HG03196 (cell line): ENCODE measurements around the gene TDRD12.
"Not testable (repeated sequence)": the region's sequence is repeated elsewhere in the genome, so short reads cannot be mapped to it uniquely, and the experiment has no call there.

Source experiments
- ATAC-seq: cut with Tn5 transposase; IDR thresholded peaks from one replicate; pipeline ENCODE4 v1.9.1; 2021; ENCODE audit not compliant: unreplicated experiment

TDRD12 gene

DNA sequence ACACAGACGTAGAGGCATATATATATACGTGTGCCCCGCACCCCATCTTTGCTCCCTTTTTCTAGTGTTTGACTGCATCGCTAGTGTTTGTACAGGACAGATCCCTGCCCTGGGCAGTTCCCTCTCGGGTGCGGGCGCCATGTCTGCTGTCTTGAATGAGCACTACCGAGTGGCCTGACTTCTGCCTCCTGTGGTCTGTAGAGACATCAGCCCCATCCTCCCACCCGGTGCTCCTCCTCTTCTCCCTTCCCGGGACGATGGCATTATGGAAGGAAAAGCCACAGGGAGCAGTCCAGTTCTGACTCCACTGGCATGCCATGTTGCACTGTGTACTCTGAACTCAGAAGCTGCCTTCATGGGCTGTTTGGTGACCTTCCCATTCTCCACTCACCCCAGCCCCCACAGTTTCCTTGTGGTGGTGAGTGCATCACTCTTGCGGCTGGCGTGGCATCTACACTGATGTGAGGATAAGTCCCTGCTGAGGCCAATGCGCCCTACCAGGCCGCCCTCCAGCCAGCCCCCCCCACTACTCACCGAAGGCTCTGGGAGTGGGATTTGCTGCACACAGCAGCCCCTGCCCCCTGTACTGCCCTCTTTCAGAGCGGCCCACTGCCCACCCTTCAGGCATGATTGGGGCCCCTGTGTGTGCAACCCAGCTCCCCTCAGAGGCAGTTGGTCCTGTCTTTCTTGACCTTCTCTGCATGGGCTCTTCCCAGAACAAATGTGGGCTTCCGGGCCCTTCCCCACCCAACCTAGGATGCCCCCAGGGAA is 25.2 kb downstream of the TDRD12 start:
- no peak for ATAC-seq

GRCh38 chr19:32745594-32746251 is 26.2 kb downstream of the TDRD12 start:
- not testable (repeated sequence) for ATAC-seq

- ATAC-seq = not testable (repeated sequence)
Measured at GRCh38 chr19:32746631-32747196, 27.1 kb downstream of the TDRD12 start.

DNA sequence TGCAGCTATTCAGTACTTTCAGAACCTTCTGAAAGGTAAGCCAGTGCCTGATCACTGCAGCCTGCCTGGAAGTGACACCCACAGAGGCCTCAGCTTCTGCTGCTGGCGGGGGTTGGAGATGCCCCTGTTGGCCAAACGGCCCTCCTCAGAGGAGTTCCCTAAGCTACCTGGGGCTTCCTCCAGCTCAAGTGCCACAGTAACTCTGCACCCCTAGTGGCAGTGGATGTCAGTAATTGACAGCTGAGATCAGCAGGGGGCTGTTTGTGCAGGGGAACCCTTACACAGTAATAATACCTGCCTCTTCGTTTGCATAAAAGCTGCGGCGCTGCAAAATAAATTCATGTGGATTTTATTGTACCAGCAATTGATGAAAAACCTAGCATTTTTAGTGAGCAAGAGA is 28.9 kb downstream of the TDRD12 start:
- no peak for ATAC-seq

DNA sequence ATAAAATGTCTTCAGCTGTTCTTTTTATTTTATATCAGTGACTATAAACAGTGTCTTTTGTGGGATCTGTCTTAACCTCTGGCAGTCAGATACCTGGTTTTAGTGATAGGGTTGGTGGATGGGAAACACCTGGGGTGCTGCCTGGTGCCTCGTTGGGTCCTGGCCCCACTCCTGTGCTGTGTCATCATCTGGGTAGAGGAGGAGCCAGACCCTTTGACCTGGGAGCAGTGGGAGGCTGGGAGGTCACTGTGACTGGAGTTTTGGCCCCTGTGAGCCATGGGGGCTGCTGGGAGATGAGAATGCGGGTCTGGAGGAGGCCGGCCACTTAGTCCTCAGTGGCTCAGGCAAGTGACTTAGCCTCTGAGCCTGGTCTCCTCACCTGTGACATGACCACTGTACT is 29.4 kb downstream of the TDRD12 start:
- no peak for ATAC-seq

DNA sequence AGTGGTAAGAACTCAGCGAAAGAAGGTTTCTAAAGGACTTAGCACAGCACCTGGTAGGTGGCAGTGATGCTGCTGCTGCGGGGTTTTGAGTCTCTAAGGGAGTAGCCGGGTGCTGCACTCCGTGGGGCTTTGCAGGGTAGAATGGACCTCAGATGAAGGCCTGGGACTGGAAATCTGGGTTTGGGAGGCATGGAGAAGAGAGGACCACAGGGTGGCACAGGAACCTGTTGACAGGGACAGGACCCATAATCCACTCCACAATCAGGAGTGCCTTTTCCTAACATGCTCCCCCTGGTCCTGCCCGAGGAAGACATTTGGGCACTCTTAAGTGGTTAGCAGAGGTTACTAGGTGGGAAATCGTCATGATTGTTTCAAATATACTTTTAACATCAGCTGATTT is 29.8 kb downstream of the TDRD12 start:
- ATAC-seq = no peak

GRCh38 chr19:32750441-32751055 is 31.0 kb downstream of the TDRD12 start:
- no peak for ATAC-seq

DNA sequence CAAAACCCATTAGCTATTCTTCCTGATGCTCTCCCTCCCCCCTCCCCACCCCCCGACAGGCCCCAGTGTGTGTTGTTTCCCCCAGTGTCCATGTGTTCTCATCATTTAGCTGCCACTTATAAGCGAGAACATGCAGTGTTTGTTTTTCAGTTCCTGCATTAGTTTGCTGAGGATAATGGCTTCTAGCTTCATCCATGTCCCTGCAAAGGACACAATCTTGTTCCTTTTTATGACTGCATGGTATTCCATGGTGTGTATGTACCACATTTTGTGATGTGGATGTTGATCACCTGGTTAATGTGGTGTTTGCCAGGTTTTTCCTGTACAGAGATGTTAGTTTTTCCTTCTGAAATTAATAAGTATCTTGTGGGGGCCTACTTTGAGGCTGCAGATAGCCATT is 31.5 kb downstream of the TDRD12 start:
- no peak for ATAC-seq

GRCh38 chr19:32757189-32757588 is 37.6 kb downstream of the TDRD12 start:
- ATAC-seq = no peak

DNA sequence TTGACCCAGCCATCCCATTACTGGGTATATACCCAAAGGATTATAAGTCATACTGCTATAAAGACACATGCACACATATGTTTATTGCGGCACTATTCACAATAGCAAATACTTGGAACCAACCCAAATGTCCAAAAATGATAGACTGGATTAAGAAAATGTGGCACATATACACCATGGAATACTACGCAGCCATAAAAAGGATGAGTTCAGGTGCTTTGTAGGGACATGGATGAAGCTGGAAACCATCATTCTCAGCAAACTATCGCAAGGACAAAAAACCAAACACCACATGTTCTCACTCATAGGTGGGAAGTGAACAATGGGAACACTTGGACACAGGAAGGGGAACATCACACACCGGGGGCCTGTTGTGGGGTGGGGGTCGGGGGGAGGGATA is 45.8 kb downstream of the TDRD12 start:
- ATAC-seq = not testable (repeated sequence)

DNA sequence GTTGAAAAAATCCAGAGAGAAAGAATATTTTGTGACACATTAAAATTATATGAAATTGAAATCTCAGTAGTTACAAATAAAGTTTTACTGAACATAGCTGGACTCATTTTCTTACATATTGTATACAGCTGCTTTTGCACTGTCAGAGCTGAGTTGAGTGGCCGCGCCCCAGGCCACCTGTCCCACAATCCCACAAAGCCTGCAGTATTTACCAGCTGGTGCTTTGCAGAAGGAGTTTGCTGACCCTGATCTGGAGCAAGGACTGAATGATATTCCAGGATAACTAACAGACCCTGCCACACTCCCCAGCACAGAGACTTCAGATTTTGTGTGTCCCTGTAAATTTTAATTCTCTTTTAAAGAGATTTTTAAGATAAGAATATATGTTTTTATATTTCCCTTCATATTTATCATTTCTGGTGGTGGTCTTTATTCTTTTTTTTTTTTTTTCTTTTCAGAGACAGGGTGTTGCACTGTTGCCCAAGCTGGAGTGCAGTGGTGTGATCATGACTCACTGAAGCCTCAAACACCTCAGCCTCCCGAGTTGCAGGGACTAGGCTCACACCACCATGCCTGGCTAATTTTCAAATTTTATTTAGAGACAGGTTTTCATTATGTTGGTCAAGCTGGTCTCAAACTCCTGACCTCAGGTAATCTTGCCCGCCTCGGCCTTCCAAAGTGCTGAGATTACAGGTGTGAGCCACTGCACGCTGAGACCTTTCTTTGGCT is 48.5 kb downstream of the TDRD12 start:
- ATAC-seq = no peak

- ATAC-seq = no peak
Measured at GRCh38 chr19:32771596-32771995, 52.0 kb downstream of the TDRD12 start.

DNA sequence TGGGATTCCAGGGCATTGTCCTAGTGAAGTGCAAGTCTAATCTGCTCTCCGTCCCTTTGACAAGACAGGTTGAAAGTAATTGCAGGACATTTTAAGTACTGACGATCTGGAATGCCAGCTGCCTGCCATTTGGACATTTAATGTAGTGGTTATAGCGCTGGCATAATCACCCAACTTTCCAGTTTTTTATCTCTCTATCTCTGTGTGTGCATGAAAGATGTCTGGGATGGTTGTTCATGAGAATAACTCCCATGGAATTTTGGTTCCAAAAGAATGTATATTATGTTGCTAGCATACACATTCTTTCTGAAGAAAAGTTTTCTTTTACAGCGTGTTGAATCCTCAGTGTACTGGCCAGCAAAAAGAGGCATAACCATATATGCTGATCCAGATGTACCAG is 53.6 kb downstream of the TDRD12 start:
- ATAC-seq = no peak

GRCh38 chr19:32779082-32779481 is 59.5 kb downstream of the TDRD12 start:
- ATAC-seq = no peak

GRCh38 chr19:32781280-32781679 is 61.7 kb downstream of the TDRD12 start:
- no peak for ATAC-seq

DNA sequence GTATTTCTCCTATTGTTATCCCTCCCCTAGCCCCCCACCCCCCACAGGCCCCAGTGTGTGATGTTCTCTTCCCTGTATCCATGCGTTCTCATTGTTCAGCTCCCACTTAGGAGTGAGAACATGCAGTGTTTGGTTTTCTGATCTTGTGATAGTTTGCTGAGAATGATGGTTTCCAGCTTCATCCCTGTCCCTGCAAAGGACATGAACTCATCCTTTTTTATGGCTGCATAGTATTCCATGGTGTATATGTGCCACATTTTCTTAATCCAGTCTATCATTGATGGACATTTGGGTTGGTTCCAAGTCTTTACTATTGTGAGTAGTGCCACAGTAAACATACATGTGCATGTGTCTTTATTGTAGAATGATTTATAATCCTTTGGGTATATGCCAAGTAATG is 62.5 kb downstream of the TDRD12 start:
- not testable (repeated sequence) for ATAC-seq

DNA sequence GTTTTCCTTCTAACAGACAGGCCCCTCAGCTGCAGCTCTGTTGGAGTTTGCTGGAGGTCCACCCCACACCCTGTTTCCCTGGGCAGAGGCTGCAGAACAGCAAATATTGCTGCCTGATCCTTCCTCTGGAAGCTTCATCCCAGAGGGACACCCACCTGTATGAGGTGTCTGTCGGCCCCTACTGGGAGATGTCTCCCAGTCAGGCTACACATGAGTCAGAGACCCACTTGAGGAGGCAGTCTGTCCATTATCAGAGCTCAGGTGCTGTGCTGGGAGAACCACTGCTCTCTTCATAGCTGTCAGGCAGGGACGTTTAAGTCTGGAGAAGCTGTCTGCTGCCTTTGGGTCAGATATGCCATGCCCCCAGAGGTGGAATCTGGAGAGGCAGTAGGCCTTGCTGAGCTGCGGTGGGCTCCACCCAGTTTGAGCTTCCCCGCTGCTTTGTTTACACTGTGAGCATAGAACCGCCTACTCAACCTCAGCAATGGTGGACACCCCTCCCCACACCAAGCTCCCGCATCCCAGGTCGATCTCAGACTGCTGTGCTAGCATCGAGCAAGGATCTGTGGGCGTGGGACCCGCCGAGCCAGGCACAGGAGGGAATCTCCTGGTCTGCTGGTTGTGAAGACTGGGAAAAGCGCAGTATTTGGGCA is 67.7 kb downstream of the TDRD12 start:
- not testable (repeated sequence) for ATAC-seq

DNA sequence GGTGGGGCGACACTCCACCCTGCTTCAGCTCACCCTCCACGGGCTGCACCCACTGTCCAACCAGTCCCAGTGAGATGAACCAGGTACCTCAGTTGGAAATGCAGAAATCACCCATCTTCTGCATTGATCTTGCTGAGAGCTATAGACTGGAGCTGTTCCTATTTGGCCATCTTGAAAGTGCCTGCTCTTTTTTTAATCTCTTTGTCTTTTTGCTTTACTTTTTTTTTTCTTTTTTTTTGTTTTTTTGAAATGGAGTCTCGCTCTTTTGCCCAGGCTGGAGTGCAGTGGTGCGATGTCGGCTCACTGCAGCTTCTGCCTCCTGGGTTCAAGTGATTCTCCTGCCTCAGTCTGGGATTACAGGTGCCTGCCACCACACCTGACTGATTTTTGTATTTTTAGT is 68.3 kb downstream of the TDRD12 start:
- ATAC-seq = not testable (repeated sequence)

- ATAC-seq = no peak
Measured at GRCh38 chr19:32789429-32789828, 69.9 kb downstream of the TDRD12 start.

DNA sequence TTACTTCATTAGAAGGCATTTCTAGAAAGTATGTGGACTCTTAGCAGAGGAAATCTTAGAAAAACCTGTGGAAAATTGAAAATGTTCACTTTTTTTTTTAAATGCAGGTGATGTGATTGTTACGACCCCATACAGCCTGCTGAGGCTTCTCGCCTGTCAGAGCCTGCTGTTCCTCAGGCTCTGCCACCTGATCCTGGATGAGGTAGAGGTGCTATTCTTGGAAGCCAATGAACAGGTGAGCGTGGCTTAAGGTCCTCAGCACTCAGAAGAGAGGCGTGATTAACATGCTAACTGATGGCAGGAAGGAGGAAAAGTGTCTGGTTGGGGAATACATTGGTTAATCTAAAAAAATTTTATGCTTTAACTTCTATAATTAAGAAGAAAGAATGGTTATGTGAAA is 78.6 kb downstream of the TDRD12 start:
- ATAC-seq = no peak

DNA sequence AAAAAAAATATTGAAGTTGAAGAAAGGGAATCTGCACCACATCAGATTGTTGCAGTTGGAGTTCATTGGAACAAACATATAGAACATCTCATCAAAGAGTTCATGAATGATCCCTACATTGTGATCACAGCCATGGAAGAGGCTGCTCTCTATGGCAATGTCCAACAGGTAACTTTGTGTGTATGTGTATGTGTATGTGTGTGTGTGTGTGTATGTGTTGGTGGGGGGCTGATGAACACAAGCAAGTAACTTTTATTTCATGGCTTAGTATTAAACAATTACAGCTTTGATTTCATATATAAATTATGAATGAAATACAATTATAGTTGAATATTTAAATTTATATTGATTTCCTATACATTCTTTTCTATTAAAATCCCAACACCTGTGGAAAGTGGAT is 80.6 kb downstream of the TDRD12 start:
- no peak for ATAC-seq
